OCI-LY7 (cell line): Measurements from ENCODE around the gene ITGA2. TPM values are rescaled to one million over a fixed set of nuclear protein-coding genes. Genes with fewer than 3 reads are reported as not detected.

Experiments
- BruUV-seq: library from RNA; stranded (reverse); fragments of 400-500 nt; replicated peaks from 2 replicates; lab custom pipeline; 2021; lab: Mats Ljungman, UMichigan
- CTCF ChIA-PET: fragments of 300-600 bp; sonication (Branson Sonifier 250); formaldehyde crosslinking; loops from one replicate; lab custom pipeline; 2022; ENCODE audit warnings: antibody characterized with exemption; ENCODE audit not compliant: unreplicated experiment; lab: Charles Lee
- POLR2A ChIA-PET: fragments of 300-600 bp; sonication (Branson Sonifier 250); formaldehyde crosslinking; loops from one replicate; lab custom pipeline; 2022; ENCODE audit warnings: antibody characterized with exemption; lab: Charles Lee
- DNase-seq: peaks from one replicate; pipeline ENCODE4 v3.0.0-alpha.2; 2015; ENCODE audit warnings: low spot score
- H2AFZ ChIP-seq: fragments of 200-600 bp; sonication (generic), shearing (Covaris generic); 2 replicates; pipeline ENCODE4 v1.6.1; 2014; ENCODE audit warnings: mild to moderate bottlenecking, antibody characterized with exemption, low read length, moderate library complexity
- H3K27ac ChIP-seq: fragments of 200-600 bp; sonication (generic); 2 replicates; pipeline ENCODE4 v1.5.1; 2014; ENCODE audit warnings: mixed run types, low read depth, mild to moderate bottlenecking, moderate library complexity, low read length, inconsistent platforms; ENCODE audit not compliant: poor library complexity, severe bottlenecking
- H3K36me3 ChIP-seq: fragments of 200-600 bp; sonication (generic); 2 replicates; pipeline ENCODE4 v1.6.1; 2014; ENCODE audit warnings: mild to moderate bottlenecking, antibody characterized with exemption, low read length, moderate library complexity, mixed read lengths; ENCODE audit not compliant: insufficient read depth
- H3K4me1 ChIP-seq: fragments of 200-600 bp; sonication (generic); 2 replicates; pipeline ENCODE4 v1.5.1; 2014; ENCODE audit warnings: mild to moderate bottlenecking, low read length; ENCODE audit not compliant: insufficient read depth, poor library complexity, severe bottlenecking
- H3K4me2 ChIP-seq: fragments of 200-600 bp; sonication (generic); 2 replicates; pipeline ENCODE4 v1.6.1; 2014; ENCODE audit warnings: mild to moderate bottlenecking, low read length
- H3K4me3 ChIP-seq: fragments of 200-600 bp; sonication (generic); 2 replicates; pipeline ENCODE4 v1.5.1; 2014; ENCODE audit warnings: mild to moderate bottlenecking, low read depth, low read length; ENCODE audit not compliant: poor library complexity, severe bottlenecking
- H3K79me2 ChIP-seq: fragments of 200-600 bp; sonication (generic); 2 replicates; pipeline ENCODE4 v1.6.1; 2016; ENCODE audit warnings: low read depth, mild to moderate bottlenecking, low read length, moderate library complexity, mixed read lengths; ENCODE audit not compliant: insufficient read depth
- H3K9me2 ChIP-seq: fragments of 200-600 bp; sonication (generic); 2 replicates; pipeline ENCODE4 v1.6.1; 2016; ENCODE audit warnings: mild to moderate bottlenecking, low read length, mixed read lengths; ENCODE audit not compliant: insufficient read depth
- H3K9me3 ChIP-seq: fragments of 200-600 bp; sonication (generic); 2 replicates; pipeline ENCODE4 v1.6.1; 2014; ENCODE audit warnings: mild to moderate bottlenecking, mixed run types, low read length, mixed read lengths
- H4K20me1 ChIP-seq: fragments of 200-600 bp; sonication (generic); 2 replicates; pipeline ENCODE4 v1.6.1; 2014; ENCODE audit warnings: mild to moderate bottlenecking, antibody characterized with exemption, low read length, moderate library complexity, mixed read lengths; ENCODE audit not compliant: insufficient read depth
- CTCF ChIP-seq: fragments of 200-600 bp; sonication (generic); conservative IDR thresholded peaks from 2 replicates; pipeline ENCODE4 v1.5.1; 2014; ENCODE audit warnings: mild to moderate bottlenecking, antibody characterized with exemption, low read length, moderate library complexity, mixed read lengths
- EZH2phosphoT487 ChIP-seq: fragments of 200-600 bp; sonication (generic); IDR thresholded peaks from 2 replicates; pipeline ENCODE4 v1.6.1; 2018; ENCODE audit warnings: low read depth, borderline replicate concordance, mild to moderate bottlenecking, mixed run types, antibody characterized with exemption, low read length, moderate library complexity, mixed read lengths
- intact Hi-C: fragments of 100-400 bp; cut with micrococcal nuclease; formaldehyde crosslinking; loops from one replicate; pipeline ENCODE4 v1.10.0; 2022; ENCODE audit not compliant: unreplicated experiment
- total RNA-seq, 2 experiments: library from RNA; depleted of rRNA in 1 of 2; stranded (reverse); fragments of >200 nt in 1 of 2; shearing (Covaris generic) in 1 of 2; gene quantifications; 2 replicates each; pipeline ENCODE4 v1.2.3, GENCODE V29; 2014 to 2022

The ITGA2 gene
- total RNA-seq, 2 experiments from 2014 or later = not detected

- H3K4me1 ChIP-seq = no peaks in the 10 kb centered on the region
- no peak overlapping the region for H3K27ac ChIP-seq
- H4K20me1 ChIP-seq = no peaks in the 10 kb centered on the region
- CTCF ChIA-PET = no interaction called here
- H3K4me3 ChIP-seq = no peak overlapping the region
- no peak for DNase-seq
- no peak overlapping the region for H3K4me2 ChIP-seq
- intact Hi-C loops = no loop called here
- BruUV-seq = no TSS peak
- H3K79me2 ChIP-seq = no peaks in the 10 kb centered on the region
- POLR2A ChIA-PET = no interaction called here
- no peaks in the 10 kb centered on the region for H3K36me3 ChIP-seq
- H2AFZ ChIP-seq = no peak overlapping the region
- no peaks in the 10 kb centered on the region for H3K9me2 ChIP-seq
- no peaks in the 10 kb centered on the region for H3K9me3 ChIP-seq
- TF ChIP-seq CTCF (no peak), EZH2phosphoT487 (no peak)
Measured at GRCh38 chr5:53017383-53017782, 28.2 kb downstream of the ITGA2 start.

GRCh38 chr5:53017794-53018391 is 28.7 kb downstream of the ITGA2 start:
- POLR2A ChIA-PET = no interaction called here

More at GRCh38 chr5:53017794-53018391, 28.7 kb downstream of the ITGA2 start:
- no peak for DNase-seq
- H4K20me1 ChIP-seq = no peaks in the 10 kb centered on the region
- CTCF ChIA-PET = no interaction called here
- no peaks in the 10 kb centered on the region for H3K9me3 ChIP-seq
- no peaks in the 10 kb centered on the region for H3K36me3 ChIP-seq
- H3K9me2 ChIP-seq = no peaks in the 10 kb centered on the region
- H3K27ac ChIP-seq = no peak overlapping the region
- H3K79me2 ChIP-seq = no peaks in the 10 kb centered on the region
- no peak overlapping the region for H3K4me2 ChIP-seq
- intact Hi-C loops = no loop called here
- no TSS peak for BruUV-seq
- H2AFZ ChIP-seq = no peak overlapping the region
- no peak overlapping the region for H3K4me3 ChIP-seq
- H3K4me1 ChIP-seq = no peaks in the 10 kb centered on the region
- TF ChIP-seq CTCF (no peak), EZH2phosphoT487 (no peak)
